ENCODE results near the gene LRRFIP1.

Gene LRRFIP1

DNA sequence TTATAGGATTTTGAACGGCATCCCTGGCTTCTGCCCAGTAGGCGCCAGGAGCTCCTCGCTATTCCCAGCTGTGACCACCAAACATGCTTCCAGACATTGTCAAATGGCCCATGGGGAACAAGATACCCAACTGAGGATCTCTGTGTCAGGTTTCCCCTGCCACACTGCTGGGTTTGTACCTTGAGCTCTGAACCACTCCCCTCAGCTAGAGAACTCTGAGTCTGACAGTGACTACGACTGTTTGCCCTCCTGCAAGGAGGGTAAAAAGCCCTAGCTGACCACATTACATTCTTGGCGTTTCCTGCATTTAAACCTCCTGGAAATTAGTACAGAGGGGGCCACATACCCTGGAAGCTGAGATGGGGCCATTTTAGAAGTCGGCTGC is 12.4 kb downstream of the LRRFIP1 start:
- no peak for DNase-seq (ENCODE audit: low read depth, low spot score)

- no peak for DNase-seq (ENCODE audit: low read depth, low spot score)
These were observed 13.2 kb downstream of the LRRFIP1 start for GRCh38 chr2:237640493-237640998.

GRCh38 chr2:237642038-237642734 is 14.8 kb downstream of the LRRFIP1 start:
- DNase-seq (ENCODE audit: low read depth, low spot score), result no peak

DNA sequence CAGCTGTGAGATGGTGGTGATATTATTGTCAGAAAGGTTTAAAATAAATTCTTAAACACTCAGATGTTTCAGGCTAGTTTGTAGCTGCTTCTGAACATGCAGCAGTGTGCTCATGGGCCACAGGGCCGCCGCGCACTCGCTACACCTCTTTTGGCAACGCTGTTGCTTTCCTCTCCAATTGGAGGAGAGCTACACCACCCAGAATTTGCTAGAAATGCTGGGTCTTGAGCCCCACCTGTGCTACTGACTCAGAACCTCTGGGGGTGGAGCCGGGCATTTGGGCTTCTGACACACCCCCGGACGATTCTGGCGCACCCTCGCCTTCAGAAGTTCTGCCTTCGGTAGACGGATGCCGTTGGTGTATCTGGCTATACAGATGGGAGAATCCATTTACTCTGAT is 15.7 kb downstream of the LRRFIP1 start:
- DNase-seq (ENCODE audit: low read depth, low spot score), result no peak

- no peak for DNase-seq (ENCODE audit: low read depth, low spot score)
These were observed 16.4 kb downstream of the LRRFIP1 start for GRCh38 chr2:237643582-237644380.

DNA sequence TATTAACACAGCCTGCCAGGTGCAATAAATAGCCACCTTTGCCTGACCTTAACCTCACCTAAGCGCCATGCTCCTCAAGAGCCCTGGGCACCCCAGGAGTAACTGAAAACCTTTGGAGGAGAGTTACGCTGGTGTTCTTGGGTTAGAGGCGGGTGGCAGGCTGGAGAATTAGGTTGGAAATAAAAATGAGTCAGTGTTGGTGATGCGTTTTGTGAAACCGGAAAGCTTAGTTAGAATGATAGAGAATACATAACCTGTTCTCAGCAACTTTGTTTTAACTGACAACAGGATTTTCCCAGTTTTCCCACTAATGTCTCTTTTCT is 17.0 kb downstream of the LRRFIP1 start:
- no peak for DNase-seq (ENCODE audit: low read depth, low spot score)

DNA sequence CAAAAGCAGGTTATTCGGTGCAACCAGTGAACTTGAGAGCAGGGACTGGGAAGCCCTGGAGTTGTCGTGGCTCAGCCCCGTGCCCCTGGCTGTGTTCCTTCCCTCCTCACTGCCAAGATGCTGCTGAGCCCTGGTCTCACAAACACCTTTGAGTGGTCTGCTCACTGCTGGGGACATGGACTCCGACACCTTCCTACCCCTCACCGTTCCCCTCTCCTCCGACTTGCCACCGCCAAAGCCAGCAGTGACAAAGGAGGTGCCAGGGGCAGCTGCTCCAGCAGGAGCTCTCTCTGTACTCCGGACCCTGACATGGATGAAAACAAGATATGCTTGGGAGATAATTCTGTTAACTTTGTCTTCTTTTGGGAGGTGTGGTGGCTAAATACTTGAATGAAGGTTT is 17.9 kb downstream of the LRRFIP1 start:
- DNase-seq (ENCODE audit: low read depth, low spot score), result no peak

DNA sequence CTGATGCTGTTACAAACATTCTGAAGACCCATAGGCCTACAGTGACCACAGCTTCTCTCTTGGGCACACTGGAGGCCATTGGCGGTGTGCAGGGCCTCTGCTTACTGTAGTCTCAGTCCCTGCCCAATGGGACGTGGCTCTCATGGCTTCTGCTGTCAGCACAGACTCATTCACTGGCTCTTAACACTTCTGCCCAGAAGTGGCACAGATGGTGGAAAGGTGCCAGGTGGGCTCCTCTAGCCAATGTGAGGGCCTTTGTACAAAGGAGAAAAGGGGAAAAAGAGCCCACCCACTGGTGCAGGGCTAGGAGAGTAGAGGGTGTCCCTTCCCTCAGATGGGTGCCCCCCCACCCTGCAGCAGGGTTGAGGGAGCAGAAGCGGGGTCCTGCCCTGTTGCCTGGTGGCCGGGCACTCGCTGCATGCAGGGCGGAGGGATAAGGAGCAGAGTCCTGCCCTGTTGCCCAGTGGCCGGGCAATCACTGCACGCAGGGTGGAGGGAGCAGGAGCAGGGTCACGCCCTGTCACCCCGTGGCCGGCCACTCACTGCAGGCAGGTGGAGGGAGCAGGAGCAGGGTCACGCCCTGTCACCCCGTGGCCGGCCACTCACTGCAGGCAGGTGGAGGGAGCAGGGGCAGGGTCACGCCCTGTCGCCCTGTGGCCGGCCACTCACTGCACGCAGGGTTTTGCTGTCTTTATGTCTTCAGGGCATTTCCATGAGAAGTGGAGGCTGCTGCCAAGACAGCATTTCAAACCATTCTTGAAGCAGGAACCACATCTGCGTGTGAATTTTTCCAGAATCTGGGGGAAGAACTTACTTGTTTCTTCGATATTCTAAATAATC is 20.0 kb downstream of the LRRFIP1 start:
- DNase-seq (ENCODE audit: low read depth, low spot score), result no peak

DNA sequence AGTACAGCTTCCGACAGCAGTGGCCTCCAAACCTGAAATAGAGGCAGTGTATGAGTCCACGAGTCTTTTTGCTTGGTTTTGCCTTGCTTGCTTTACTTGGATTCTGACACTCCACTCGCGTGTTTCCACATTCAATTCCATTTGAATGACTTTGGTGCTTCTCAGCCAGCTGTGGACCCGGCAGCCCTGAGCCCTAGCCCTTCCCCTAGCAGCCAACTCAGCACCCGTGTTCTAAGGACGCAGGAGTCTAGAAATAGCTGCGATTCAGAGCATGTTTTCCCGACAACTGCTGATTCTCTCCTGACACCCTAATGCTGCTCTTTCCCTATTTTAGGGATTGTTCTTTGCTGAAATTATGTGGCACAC is 20.6 kb downstream of the LRRFIP1 start:
- DNase-seq (ENCODE audit: low read depth, low spot score), result no peak

DNA sequence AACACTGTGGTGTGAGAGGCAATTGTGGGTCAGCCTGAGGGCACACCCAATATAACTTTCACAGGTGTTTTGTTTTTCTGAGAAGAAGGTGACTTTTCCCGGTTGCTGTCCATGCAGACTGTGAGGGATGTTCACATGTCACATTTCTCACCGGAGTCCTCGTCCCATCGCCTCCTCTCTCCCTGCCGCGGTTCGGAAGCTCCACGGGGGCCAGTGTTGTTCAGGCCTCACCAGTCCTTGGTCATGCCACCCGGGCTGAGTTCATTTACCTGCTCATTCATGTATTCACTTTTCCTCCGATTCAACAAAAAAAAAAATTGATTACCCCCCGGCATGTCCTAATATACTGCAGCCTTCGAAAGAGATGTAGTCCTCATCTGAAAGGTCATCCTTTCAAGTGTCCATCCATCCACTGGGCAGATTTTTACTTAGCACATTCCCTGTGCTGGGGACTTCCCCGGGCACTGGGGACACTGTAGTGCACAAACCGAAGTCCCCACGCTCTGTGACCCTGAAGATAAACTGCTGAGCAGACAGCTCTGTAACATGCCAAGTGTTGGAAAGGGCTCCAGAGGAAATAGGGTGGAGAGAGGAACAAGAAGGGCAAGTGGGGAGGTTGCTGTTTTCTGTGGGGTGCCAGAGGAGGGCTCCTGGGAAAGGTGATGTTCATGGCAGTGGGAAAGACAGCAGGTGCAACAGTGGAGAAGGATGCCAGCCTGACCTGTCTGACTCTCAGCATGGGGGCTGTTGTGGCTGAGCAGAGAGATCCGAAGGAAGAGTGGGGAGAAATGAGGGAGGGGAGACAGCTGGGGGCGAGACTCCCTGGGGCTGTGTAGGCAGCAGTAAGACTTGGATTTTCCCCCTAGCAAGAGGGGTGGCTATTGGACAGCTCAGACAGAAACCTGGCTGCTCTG is 22.4 kb downstream of the LRRFIP1 start:
- no peak for DNase-seq (ENCODE audit: low read depth, low spot score)

DNA sequence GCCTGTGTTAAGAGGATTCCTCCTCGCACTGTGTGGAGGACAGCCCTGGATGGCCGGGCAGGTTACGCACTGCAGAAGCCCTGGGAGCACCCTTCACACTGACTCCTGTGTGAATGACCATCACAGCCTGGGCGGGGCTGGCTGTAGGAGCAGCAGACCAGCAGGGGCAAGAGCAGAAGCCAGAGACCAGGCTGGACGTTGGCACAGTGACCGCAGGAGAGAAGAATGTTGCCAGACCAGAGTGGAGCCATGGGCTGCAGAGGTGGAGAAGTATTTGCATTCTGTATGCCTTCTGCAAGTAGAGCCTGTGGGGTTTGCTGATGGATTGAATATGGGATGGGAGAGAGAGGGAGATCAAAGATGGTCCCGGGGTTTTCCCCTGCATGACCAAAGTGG is 23.1 kb downstream of the LRRFIP1 start:
- DNase-seq (ENCODE audit: low read depth, low spot score), result no peak

DNA sequence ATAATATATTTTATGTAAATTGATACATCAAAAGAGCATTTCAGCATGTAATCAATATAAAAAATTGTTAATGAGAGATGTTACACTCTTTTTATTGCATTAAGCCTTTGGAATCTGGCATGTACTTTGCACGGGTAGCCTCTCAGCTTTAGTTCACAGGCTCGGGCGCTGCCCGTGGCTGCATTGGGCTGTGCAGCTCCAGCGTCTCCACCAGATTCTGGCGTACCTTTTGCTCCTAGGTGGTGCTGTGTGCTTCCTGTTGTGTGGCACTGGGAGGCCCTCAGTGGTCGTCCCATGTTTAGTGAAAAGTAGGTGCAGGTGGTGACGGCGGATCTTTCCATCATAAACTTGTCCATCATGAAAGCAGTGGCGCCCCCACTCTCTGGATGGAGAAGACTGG is 24.4 kb downstream of the LRRFIP1 start:
- DNase-seq (ENCODE audit: low read depth, low spot score), result no peak

DNA sequence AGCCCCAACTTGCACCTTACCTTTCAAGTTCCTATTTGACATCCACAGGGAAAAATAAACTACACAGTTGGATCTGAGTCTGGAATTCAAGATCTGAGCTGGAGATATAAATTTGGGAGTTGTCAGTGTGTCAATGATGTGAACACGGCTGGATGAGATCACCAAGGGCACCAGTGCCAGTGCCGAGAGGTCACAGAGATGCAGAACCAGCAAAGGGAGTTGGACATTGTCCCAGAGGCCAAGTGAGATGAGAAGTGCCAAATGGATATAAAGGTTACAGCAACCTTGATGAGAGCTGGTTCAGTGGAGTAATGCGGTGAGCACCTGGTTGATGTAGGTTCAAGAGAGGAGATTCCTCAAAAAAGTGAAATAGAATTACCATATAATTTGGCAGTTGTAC is 24.8 kb downstream of the LRRFIP1 start:
- DNase-seq (ENCODE audit: low read depth, low spot score), result no peak

- DNase-seq (ENCODE audit: low read depth, low spot score), result no peak
These were observed 25.5 kb downstream of the LRRFIP1 start for GRCh38 chr2:237652854-237653253.

DNA sequence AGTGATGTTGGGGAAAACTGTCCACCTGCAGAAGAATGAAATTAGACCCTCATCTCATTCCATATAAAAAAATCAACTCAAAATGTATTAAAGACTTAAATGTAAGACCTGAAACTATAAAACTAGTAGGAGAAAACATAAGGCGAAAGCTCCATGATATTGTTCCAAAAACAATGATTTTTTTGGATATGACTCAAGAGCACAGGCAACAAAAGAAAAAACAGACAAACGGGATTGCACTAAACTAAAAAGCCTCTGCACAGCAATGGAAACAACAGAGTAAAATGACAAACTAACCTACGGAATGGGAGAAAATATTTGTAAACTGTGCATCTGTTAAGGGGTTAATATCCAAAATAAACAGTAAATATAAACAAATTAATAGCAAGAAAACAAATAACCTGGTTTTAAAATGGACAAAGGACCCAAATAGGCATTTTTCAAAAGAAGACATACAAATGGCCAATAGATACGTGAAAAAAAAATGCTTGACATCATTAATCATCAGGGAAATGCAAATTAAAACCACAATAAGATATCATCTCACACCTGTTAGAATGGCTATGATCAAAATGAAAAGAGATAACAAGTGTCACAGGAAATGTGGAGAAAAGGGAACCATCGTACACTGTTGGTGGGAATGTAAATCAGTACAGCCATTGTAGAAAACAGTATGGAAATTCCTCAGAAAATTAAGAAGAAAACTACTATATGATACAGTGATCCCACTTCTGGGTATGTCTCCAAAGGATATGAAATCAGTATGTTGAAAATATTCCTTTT is 26.6 kb downstream of the LRRFIP1 start:
- DNase-seq (ENCODE audit: low read depth, low spot score), result no peak

DNA sequence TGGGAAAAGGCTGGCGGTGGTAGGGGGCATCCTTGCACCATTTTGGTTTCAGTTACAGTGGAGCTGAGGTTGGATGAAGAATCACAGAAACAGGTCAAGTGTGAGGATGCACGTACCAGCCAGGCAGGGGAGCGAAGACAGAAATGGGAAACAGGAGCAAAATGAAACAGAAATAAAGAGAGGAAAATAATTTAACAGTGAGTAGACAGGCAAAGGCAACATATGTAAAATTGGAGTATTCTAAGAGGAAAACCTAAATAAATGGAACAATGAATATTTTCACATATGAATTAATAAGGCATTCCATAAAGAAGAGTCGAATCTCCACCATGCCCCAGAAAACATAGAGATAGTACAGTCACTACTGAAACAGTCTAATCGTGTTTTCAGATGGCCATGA is 29.7 kb downstream of the LRRFIP1 start:
- no peak for DNase-seq (ENCODE audit: low read depth, low spot score)

- DNase-seq (ENCODE audit: low read depth, low spot score), result no peak
These were observed 33.1 kb downstream of the LRRFIP1 start for GRCh38 chr2:237660381-237660900.

GRCh38 chr2:237661270-237661669 is 33.9 kb downstream of the LRRFIP1 start:
- no peak for DNase-seq (ENCODE audit: low read depth, low spot score)

DNA sequence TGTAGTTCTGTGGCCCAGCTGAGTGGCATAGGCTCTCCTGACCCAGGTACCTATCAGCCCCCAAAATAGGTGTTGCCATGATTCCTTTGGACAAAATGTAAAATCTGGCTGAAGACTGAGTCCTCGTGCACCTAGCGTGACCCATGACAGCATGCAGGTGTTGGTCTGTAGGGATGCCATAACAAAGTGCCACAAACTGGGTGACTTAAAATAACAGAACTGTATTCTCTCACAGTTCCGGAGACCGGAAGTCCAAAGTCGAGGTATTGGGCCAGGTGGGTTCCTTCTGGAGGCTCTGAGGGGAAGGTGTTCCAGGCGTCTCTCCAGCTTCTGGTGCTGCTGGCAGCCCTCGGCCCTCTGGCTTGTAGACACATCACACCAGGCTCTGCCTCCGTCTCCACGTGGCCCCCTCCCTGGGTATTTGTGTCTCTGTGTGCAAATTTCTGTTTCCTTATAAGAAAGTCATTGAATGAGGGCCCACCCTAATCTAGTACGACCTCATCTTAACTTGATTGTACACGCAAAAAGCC is 34.5 kb downstream of the LRRFIP1 start:
- DNase-seq (ENCODE audit: low read depth, low spot score), result no peak

- no peak for DNase-seq (ENCODE audit: low read depth, low spot score)
These were observed 35.3 kb downstream of the LRRFIP1 start for GRCh38 chr2:237662671-237663093.

Measured in activated CD4-positive, CD25-positive, alpha-beta regulatory T cell treated with anti-CD3 and anti-CD28 coated beads, Interleukin-2, amount 50 U/mL, for 16 hours (primary cell).